ENCODE data around the gene SLC8B1.

SLC8B1 gene

GRCh38 chr12:113269257-113269943 lies 65.5 kb downstream of the SLC8B1 start:
- no peak for DNase-seq (ENCODE audit: extremely low read depth, low read depth)
- H3K4me3 ChIP-seq (replicated peaks; ENCODE audit: low read depth, low read length), result no peak overlapping the region
- TF ChIP-seq CTCF (IDR thresholded peaks at IDR 0.05; ENCODE audit: low read depth, low read length, missing control alignments), result no peak

GRCh38 chr12:113268621-113269020 lies 66.3 kb downstream of the SLC8B1 start:
- TF ChIP-seq CTCF (IDR thresholded peaks at IDR 0.05; ENCODE audit: low read depth, low read length, missing control alignments), result no peak
- no peak overlapping the region for H3K4me3 ChIP-seq (replicated peaks; ENCODE audit: low read depth, low read length)

GRCh38 chr12:113268136-113268535 lies 66.8 kb downstream of the SLC8B1 start:
- TF ChIP-seq CTCF (IDR thresholded peaks at IDR 0.05; ENCODE audit: low read depth, low read length, missing control alignments), result no peak
- H3K4me3 ChIP-seq (replicated peaks; ENCODE audit: low read depth, low read length), result no peak overlapping the region
- no peak for DNase-seq (ENCODE audit: extremely low read depth, low read depth)

More at GRCh38 chr12:113268621-113269020, 66.3 kb downstream of the SLC8B1 start:
- DNase-seq (ENCODE audit: extremely low read depth, low read depth), result no peak

GRCh38 chr12:113267621-113268020 lies 67.3 kb downstream of the SLC8B1 start:
- no peak for DNase-seq (ENCODE audit: extremely low read depth, low read depth)
- TF ChIP-seq CTCF (IDR thresholded peaks at IDR 0.05; ENCODE audit: low read depth, low read length, missing control alignments), result no peak
- H3K4me3 ChIP-seq (replicated peaks; ENCODE audit: low read depth, low read length), result no peak overlapping the region

- no peak for TF ChIP-seq CTCF (IDR thresholded peaks at IDR 0.05; ENCODE audit: low read depth, low read length, missing control alignments)
- H3K4me3 ChIP-seq (replicated peaks; ENCODE audit: low read depth, low read length), result no peak overlapping the region
- DNase-seq (ENCODE audit: extremely low read depth, low read depth), result no peak
Observed at GRCh38 chr12:113266106-113266895, 68.6 kb downstream of the SLC8B1 start.

GRCh38 chr12:113263431-113263963 lies 71.4 kb downstream of the SLC8B1 start:
- no peak overlapping the region for H3K4me3 ChIP-seq (replicated peaks; ENCODE audit: low read depth, low read length)
- TF ChIP-seq CTCF (IDR thresholded peaks at IDR 0.05; ENCODE audit: low read depth, low read length, missing control alignments), result no peak
- DNase-seq (ENCODE audit: extremely low read depth, low read depth), result no peak
